Spleen (tissue), 11 donors: ENCODE results near the gene SHANK2. TPM values are rescaled to one million over a fixed set of nuclear protein-coding genes. Genes with fewer than 3 reads are reported as not detected.
A peak's percentile ranks its signal among the peaks of the same experiment; 100 is the strongest.

Experiments used
- DNase-seq: peaks from one replicate; pipeline ENCODE4 v3.0.0-alpha.2; 2020
- H3K27ac ChIP-seq, 8 donors: fragments of 200-600 bp; sonication (generic) in 7 of 8; 1 replicate in 4 of 8; 2 replicates in 4 of 8; pipeline versions ENCODE4 v1.5.0 to v1.8.0; 2016 to 2021; ENCODE audit warnings: inconsistent platforms in 4 of 8, mild to moderate bottlenecking in 4 of 8, moderate library complexity in 1 of 8
- H3K27me3 ChIP-seq, 7 donors: fragments of 200-600 bp; sonication (generic) in 6 of 7; replicated peaks in 1 of 7; 1 replicate in 4 of 7; 2 replicates in 3 of 7; pipeline versions ENCODE4 v1.5.0 to v1.8.0; 2016 to 2021; ENCODE audit warnings: inconsistent platforms in 3 of 7, mild to moderate bottlenecking in 1 of 7
- H3K36me3 ChIP-seq, 6 donors: fragments of 200-600 bp; sonication (generic) in 5 of 6; 1 replicate in 4 of 6; 2 replicates in 2 of 6; pipeline versions ENCODE4 v1.5.0 to v1.8.0; 2016 to 2021; ENCODE audit warnings: inconsistent platforms in 2 of 6
- H3K4me1 ChIP-seq, 6 donors: fragments of 200-600 bp; sonication (generic) in 5 of 6; 1 replicate in 3 of 6; 2 replicates in 3 of 6; pipeline versions ENCODE4 v1.5.0 to v1.8.0; 2016 to 2021; ENCODE audit warnings: inconsistent platforms in 3 of 6
- H3K4me3 ChIP-seq, 8 donors: fragments of 200-600 bp; sonication (generic) in 7 of 8; 1 replicate in 4 of 8; 2 replicates in 4 of 8; pipeline versions ENCODE4 v1.5.0 to v1.8.0; 2016 to 2021; ENCODE audit warnings: inconsistent platforms in 4 of 8, mild to moderate bottlenecking in 4 of 8, moderate library complexity in 2 of 8
- H3K9me3 ChIP-seq, 8 donors: fragments of 200-600 bp; sonication (generic) in 7 of 8; 1 replicate in 4 of 8; 2 replicates in 4 of 8; pipeline versions ENCODE4 v1.5.0 to v1.8.0; 2016 to 2021; ENCODE audit warnings: inconsistent platforms in 4 of 8
- POLR2A ChIP-seq, 3 donors: fragments of 450-650 bp; IDR thresholded peaks; one replicate each; pipeline ENCODE4 v1.5.1; 2017; ENCODE audit warnings: antibody characterized with exemption in 3 of 3, mild to moderate bottlenecking in 1 of 3
- POLR2AphosphoS5 ChIP-seq, 3 donors: sonication (generic); formaldehyde crosslinking; IDR thresholded peaks; one replicate each; pipeline ENCODE4 v1.5.1; 2017; ENCODE audit warnings: antibody characterized with exemption in 3 of 3
- WGBS, 5 donors: extraction: QIAGEN DNeasy Blood & Tissue Kit in 3 of 5; methylation state at CpG; one replicate each; pipeline versions ENCODE4 v1.1.5 to v1.1.7; 2013 to 2018; 5-methylcytosine and 5-hydroxymethylcytosine counted together
- intact Hi-C: fragments of 100-400 bp; cut with DNase I; formaldehyde crosslinking; loops from one replicate; pipeline ENCODE4 v1.15.0; 2023; ENCODE audit warnings: low total_unique reads
- polyA plus RNA-seq, 3 donors: library from polyadenylated mRNA; stranded (reverse); fragments of 200-250 nt; gene quantifications; one replicate each; pipeline ENCODE4 v1.2.1, GENCODE V29; 2013
- total RNA-seq, 7 donors: library from RNA; depleted of rRNA in 3 of 7; stranded (reverse); fragments of >200 nt in 3 of 7; fragmentation: NEBNext Ultra II Directional in 4 of 7; extraction: Animal tissue kit (Norgen Biotek cat#: 25700) in 4 of 7; gene quantifications; one replicate each; pipeline versions ENCODE4 v1.1.0 to v1.2.1, GENCODE V29; 2016 to 2021
- TF ChIP-seq, protein P1 (sequence below), 11 experiments: fragments of 200-600 bp in 7 of 11; fragments of 450-650 bp in 4 of 11; sonication (generic) in 4 of 11; IDR thresholded peaks in 8 of 11; conservative IDR thresholded peaks in 3 of 11; 1 replicate in 7 of 11; 2 replicates in 4 of 11; pipeline versions ENCODE4 v1.4.0 to v1.8.0; 2016 to 2021; ENCODE audit warnings: antibody characterized with exemption in 11 of 11, inconsistent platforms in 4 of 11, mild to moderate bottlenecking in 1 of 11
- donor health status: healthy with polysubstance abuse.
- donor health status: DM: no; HTN: no; CAD: no; lungs with moderate emphysema.
- donor health status: DM: no; HTN: no; CAD: no.
- donor health status: Bipolar disorder and iron deficiency.
- donor health status: healthy.
- donor health status: DM: no; HTN: no; CAD: no.
- donor health status: DM: yes; HTN: yes; CAD: no.

SHANK2 gene
- total and polyA plus RNA-seq, 10 donors: 0.30 to 23.8 (median 9.4) TPM

DNA sequence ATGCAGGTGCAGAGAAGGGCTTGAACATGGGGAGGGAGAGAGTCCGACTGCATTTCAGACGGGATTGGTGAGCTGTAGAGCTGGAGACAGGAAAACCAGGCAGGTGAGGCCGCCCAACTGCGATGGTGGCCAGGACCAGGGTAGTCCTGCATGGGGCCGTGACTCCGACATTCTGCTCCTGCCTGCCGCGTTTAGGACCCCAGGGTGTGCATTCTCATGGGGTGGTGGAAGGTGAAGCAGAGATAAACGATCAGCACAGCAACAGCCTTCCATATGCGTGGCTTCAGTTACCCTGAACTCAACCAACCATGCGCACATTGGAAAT, 29.3 kb downstream of the SHANK2 start:
- H3K27me3 ChIP-seq: peaks cover 0 to 14% (median 0%) of the 10 kb centered on the region in 7 donors
- intact Hi-C loops: no loop called here
- DNase-seq: peak; percentile 33
- TF ChIP-seq POLR2A (IDR thresholded peaks at IDR 0.05) (no peak), POLR2AphosphoS5 (IDR thresholded peaks at IDR 0.05) (no peak)
- TF ChIP-seq, protein P1, sequence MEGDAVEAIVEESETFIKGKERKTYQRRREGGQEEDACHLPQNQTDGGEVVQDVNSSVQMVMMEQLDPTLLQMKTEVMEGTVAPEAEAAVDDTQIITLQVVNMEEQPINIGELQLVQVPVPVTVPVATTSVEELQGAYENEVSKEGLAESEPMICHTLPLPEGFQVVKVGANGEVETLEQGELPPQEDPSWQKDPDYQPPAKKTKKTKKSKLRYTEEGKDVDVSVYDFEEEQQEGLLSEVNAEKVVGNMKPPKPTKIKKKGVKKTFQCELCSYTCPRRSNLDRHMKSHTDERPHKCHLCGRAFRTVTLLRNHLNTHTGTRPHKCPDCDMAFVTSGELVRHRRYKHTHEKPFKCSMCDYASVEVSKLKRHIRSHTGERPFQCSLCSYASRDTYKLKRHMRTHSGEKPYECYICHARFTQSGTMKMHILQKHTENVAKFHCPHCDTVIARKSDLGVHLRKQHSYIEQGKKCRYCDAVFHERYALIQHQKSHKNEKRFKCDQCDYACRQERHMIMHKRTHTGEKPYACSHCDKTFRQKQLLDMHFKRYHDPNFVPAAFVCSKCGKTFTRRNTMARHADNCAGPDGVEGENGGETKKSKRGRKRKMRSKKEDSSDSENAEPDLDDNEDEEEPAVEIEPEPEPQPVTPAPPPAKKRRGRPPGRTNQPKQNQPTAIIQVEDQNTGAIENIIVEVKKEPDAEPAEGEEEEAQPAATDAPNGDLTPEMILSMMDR (IDR thresholded peaks at IDR 0.05 in 8 of 11, conservative IDR thresholded peaks at IDR 0.05 in 3 of 11): no peak
- no peaks in the 10 kb centered on the region for H3K4me1 ChIP-seq
- 88 to 94% (median 89%) methylated on average over 11 of the region's 11 CpGs for WGBS, 5 donors
- H3K36me3 ChIP-seq: no peaks in the 10 kb centered on the region
- no peak overlapping the region for H3K4me3 ChIP-seq
- no peak overlapping the region for H3K27ac ChIP-seq
- peaks cover 4 to 39% (median 28%) of the 10 kb centered on the region in 8 donors for H3K9me3 ChIP-seq

DNA sequence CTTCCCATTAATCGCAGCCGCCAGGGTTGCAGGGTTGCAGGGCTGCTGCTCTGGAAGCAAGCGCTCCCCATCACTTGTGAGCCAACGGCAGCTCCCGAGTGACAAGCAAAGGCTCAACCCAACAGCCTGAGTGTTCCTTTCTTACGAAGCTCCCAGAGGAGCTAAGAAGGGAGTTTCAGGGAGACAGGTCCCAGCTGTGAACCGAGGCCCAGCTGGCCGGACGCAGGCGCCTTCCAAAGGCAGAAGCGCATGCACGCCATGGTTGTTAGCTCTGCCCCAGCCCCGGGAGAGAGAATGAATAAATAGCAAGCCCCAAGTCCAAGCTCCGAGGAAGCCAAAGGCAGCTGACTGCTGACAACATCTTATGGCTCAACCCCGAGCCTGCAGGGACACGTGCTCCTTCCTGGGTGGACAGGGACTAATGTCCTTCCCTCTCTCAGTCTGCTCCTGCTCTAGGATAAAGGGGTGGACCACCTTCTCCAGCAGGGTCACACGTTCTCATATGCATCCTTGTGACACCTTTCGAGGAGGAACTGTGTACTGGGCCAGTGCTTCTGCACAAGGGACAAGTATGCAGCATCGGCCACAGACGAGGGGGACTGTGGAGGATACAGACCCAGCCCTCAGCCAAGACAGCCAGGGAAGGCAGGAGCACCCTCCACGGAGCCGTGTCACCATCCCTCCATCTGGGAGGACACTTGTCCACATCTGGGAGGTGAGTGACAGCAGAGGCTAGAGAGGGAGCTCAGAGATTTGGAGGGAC, 29.9 kb downstream of the SHANK2 start:
- no peaks in the 10 kb centered on the region for H3K36me3 ChIP-seq
- H3K27ac ChIP-seq: no peak overlapping the region
- 70 to 88% (median 78%) methylated on average over 18 to 22 of the region's 22 CpGs for WGBS, 5 donors
- intact Hi-C loops: no loop called here
- H3K27me3 ChIP-seq: peaks cover 0 to 19% (median 0%) of the 10 kb centered on the region in 7 donors
- H3K4me3 ChIP-seq: no peak overlapping the region
- TF ChIP-seq POLR2A (IDR thresholded peaks at IDR 0.05) (no peak), POLR2AphosphoS5 (IDR thresholded peaks at IDR 0.05) (peak in 1 of 3 donors; percentile 10)
- H3K4me1 ChIP-seq: no peaks in the 10 kb centered on the region
- H3K9me3 ChIP-seq: peaks cover 4 to 34% (median 23%) of the 10 kb centered on the region in 8 donors
- peak; percentile 44 for DNase-seq

DNA sequence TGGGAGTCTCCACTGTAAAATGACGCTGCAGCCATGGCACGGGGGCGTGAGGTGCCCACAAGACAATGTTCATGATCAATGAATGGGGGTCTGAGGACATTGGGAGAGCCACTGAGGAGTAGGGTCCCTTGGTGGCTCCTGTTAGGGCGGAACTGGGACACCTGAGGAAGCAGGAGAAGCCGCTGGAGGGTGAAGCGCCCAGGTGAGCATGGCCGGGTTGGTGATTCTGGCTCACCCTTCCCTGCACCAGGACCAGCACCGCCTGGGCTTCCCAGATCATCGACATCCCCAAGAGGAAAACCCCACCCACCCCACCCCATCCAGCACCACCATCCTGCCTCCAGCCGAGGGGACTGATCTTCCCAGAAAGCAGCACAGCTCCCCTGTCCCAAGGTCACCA, 30.6 kb downstream of the SHANK2 start:
- Histone ChIP-seq H3K4me3 (no peak overlapping the region), H3K36me3 (no peaks in the 10 kb centered on the region), H3K9me3 (peaks cover under 1 to 27% (median 16%) of the 10 kb centered on the region in 8 donors), H3K4me1 (no peaks in the 10 kb centered on the region), H3K27ac (no peak overlapping the region), H3K27me3 (peaks cover 0 to 21% (median 0%) of the 10 kb centered on the region in 7 donors)
- peak; percentile 43 for DNase-seq
- TF ChIP-seq POLR2AphosphoS5 (IDR thresholded peaks at IDR 0.05): no peak
- TF ChIP-seq, protein P1 (IDR thresholded peaks at IDR 0.05 in 8 of 11, conservative IDR thresholded peaks at IDR 0.05 in 3 of 11): no peak
- TF ChIP-seq POLR2A (IDR thresholded peaks at IDR 0.05): no peak
- intact Hi-C loops: no loop called here
- whole genome bisulfite sequencing, 5 donors: 82 to 90% (median 83%) methylated on average over 5 to 10 of the region's 10 CpGs

DNA sequence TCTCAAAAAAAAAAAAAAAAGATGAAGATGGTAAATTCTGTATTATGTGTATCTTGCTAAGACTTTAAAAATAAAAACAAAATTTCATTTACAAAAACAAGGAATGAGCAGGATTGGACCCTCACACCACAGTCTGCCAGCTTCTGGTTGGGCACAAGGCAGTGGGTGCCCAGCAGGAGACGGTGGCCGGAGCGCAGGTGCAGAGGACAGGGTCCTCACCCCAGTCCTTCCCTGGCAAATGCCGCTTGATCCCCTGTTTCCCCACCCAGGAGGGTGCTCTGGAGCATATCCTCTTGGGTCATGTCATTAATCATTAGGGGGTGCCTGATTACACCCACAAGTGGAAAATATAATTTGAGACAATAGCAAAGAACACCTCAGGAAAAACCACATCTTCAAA, 31.2 kb downstream of the SHANK2 start:
- TF ChIP-seq POLR2A (IDR thresholded peaks at IDR 0.05) (no peak), POLR2AphosphoS5 (IDR thresholded peaks at IDR 0.05) (no peak)
- TF ChIP-seq, protein P1 (IDR thresholded peaks at IDR 0.05 in 8 of 11, conservative IDR thresholded peaks at IDR 0.05 in 3 of 11): no peak
- DNase-seq: peak; percentile 35
- H3K4me3 ChIP-seq: no peak overlapping the region
- no peaks in the 10 kb centered on the region for H3K4me1 ChIP-seq
- intact Hi-C loops: no loop called here
- no peak overlapping the region for H3K27ac ChIP-seq
- H3K9me3 ChIP-seq: peaks cover 0 to 21% (median 10%) of the 10 kb centered on the region in 8 donors
- no peaks in the 10 kb centered on the region for H3K36me3 ChIP-seq
- peaks cover 0 to 26% (median 0%) of the 10 kb centered on the region in 7 donors for H3K27me3 ChIP-seq
- 88 to 98% (median 94%) methylated on average over 4 of the region's 4 CpGs for WGBS, 5 donors
